Astrocyte (in vitro differentiated cells and primary cell): ENCODE results near the gene IGF2BP2. TPM values are rescaled to one million over a fixed set of nuclear protein-coding genes. Genes with fewer than 3 reads are reported as not detected.

Experiments
- DNase-seq: peaks from one replicate; pipeline ENCODE4 v3.0.0-alpha.2; 2010; ENCODE audit warnings: low read depth
- FAIRE-seq: peaks from 2 replicates; lab custom pipeline; 2011; peaks lifted over from hg19 to GRCh38; lab: Jason Lieb, UNC
- H2AFZ ChIP-seq: 2 replicates; pipeline ENCODE4 v1.6.0; 2012; ENCODE audit warnings: low read depth, low read length, inconsistent platforms
- H3K27ac ChIP-seq: 2 replicates; pipeline ENCODE4 v1.5.1; 2011; ENCODE audit warnings: low read depth, low read length, inconsistent platforms
- H3K27me3 ChIP-seq: 2 replicates; pipeline ENCODE4 v1.6.0; 2011; ENCODE audit warnings: low read length, inconsistent platforms; ENCODE audit not compliant: insufficient read depth
- H3K36me3 ChIP-seq: 2 replicates; pipeline ENCODE4 v1.5.1; 2011; ENCODE audit warnings: low read length, inconsistent platforms; ENCODE audit not compliant: insufficient read depth
- H3K4me1 ChIP-seq: 2 replicates; pipeline ENCODE4 v1.5.1; 2011; ENCODE audit warnings: low read length, inconsistent platforms; ENCODE audit not compliant: insufficient read depth
- H3K4me2 ChIP-seq: 2 replicates; pipeline ENCODE4 v1.6.0; 2012; ENCODE audit warnings: low read length, inconsistent platforms
- H3K4me3 ChIP-seq: 2 replicates; pipeline ENCODE4 v1.5.1; 2011; ENCODE audit warnings: low read depth, mild to moderate bottlenecking, low read length, inconsistent platforms; ENCODE audit not compliant: insufficient read depth
- H3K79me2 ChIP-seq: 2 replicates; pipeline ENCODE4 v1.6.0; 2012; ENCODE audit warnings: mild to moderate bottlenecking, low read length, inconsistent platforms; ENCODE audit not compliant: insufficient read depth
- H3K9ac ChIP-seq: 2 replicates; pipeline ENCODE4 v1.6.0; 2012; ENCODE audit warnings: mild to moderate bottlenecking, low read length, inconsistent platforms
- H3K9me3 ChIP-seq: 2 replicates; pipeline ENCODE4 v1.5.1; 2012; ENCODE audit warnings: low read depth, mild to moderate bottlenecking, low read length, inconsistent platforms; ENCODE audit not compliant: insufficient read depth
- H4K20me1 ChIP-seq: 2 replicates; pipeline ENCODE4 v1.6.0; 2012; ENCODE audit warnings: low read length, inconsistent platforms; ENCODE audit not compliant: insufficient read depth
- H3K27ac Mint-ChIP-seq: one replicate; pipeline ENCODE4 v1.8.0; 2021; ENCODE audit warnings: mild to moderate bottlenecking, mixed read lengths; ENCODE audit not compliant: unreplicated experiment
- H3K27me3 Mint-ChIP-seq: one replicate; pipeline ENCODE4 v1.8.0; 2021; ENCODE audit warnings: low read depth, mixed read lengths; ENCODE audit not compliant: unreplicated experiment
- H3K36me3 Mint-ChIP-seq: one replicate; pipeline ENCODE4 v1.8.0; 2021; ENCODE audit warnings: low read depth, mixed read lengths; ENCODE audit not compliant: unreplicated experiment
- H3K4me1 Mint-ChIP-seq: one replicate; pipeline ENCODE4 v1.8.0; 2021; ENCODE audit warnings: low read depth, mixed read lengths; ENCODE audit not compliant: unreplicated experiment
- H3K4me3 Mint-ChIP-seq: one replicate; pipeline ENCODE4 v1.8.0; 2021; ENCODE audit warnings: mild to moderate bottlenecking, moderate library complexity, mixed read lengths; ENCODE audit not compliant: unreplicated experiment
- H3K9me3 Mint-ChIP-seq: one replicate; pipeline ENCODE4 v1.8.0; 2021; ENCODE audit warnings: mild to moderate bottlenecking, mixed read lengths; ENCODE audit not compliant: unreplicated experiment
- CTCF ChIP-seq: IDR thresholded peaks from 2 replicates; pipeline ENCODE4 v1.5.1; 2011; ENCODE audit warnings: low read depth, mild to moderate bottlenecking, inconsistent platforms, low read length, moderate library complexity; ENCODE audit not compliant: insufficient read depth
- EZH2 ChIP-seq: IDR thresholded peaks from 2 replicates; pipeline ENCODE4 v1.6.1; 2012; ENCODE audit warnings: mild to moderate bottlenecking, low read length, inconsistent platforms; ENCODE audit not compliant: insufficient read depth
- total RNA-seq: library from RNA; stranded (reverse); gene quantifications from 2 replicates; pipeline ENCODE4 v1.2.1, GENCODE V29; 2021

Gene IGF2BP2
- total RNA-seq, 1 donor from 2014 or later: 162 TPM

- no peak overlapping the region for H3K27ac Mint-ChIP-seq
- no peak for FAIRE-seq
- H4K20me1 ChIP-seq: peaks cover 12% of the 10 kb centered on the region
Observed at GRCh38 chr3:185696039-185696438, 128.8 kb downstream of the IGF2BP2 start.

GRCh38 chr3:185693985-185694653 lies 130.7 kb downstream of the IGF2BP2 start:
- Histone ChIP-seq H3K9me3 (no peaks in the 10 kb centered on the region), H3K4me3 (no peak overlapping the region), H4K20me1 (peaks cover 4% of the 10 kb centered on the region), H3K4me2 (peak overlapping the region; percentile 52), H3K27me3 (no peaks in the 10 kb centered on the region), H3K79me2 (peaks cover 41% of the 10 kb centered on the region), H3K27ac (peak overlapping the region; percentile 54), H3K4me1 (peaks cover 13% of the 10 kb centered on the region), H3K36me3 (peaks cover 10% of the 10 kb centered on the region), H2AFZ (no peak overlapping the region), H3K9ac (peak overlapping the region; percentile 42)
- DNase-seq: peak; percentile 40
- H3K4me1 Mint-ChIP-seq: peaks cover 24% of the 10 kb centered on the region
- peak; percentile 55 for FAIRE-seq
- H3K4me3 Mint-ChIP-seq: no peak overlapping the region
- TF ChIP-seq CTCF: no peak
- H3K27me3 Mint-ChIP-seq: no peaks in the 10 kb centered on the region
- no peaks in the 10 kb centered on the region for H3K9me3 Mint-ChIP-seq
- peaks cover 14% of the 10 kb centered on the region for H3K36me3 Mint-ChIP-seq
- peak overlapping the region; percentile 58 for H3K27ac Mint-ChIP-seq

More at GRCh38 chr3:185696039-185696438, 128.8 kb downstream of the IGF2BP2 start:
- Histone ChIP-seq H3K4me3 (no peak overlapping the region), H3K4me2 (no peak overlapping the region), H3K27ac (no peak overlapping the region), H3K27me3 (no peaks in the 10 kb centered on the region), H3K9me3 (no peaks in the 10 kb centered on the region), H2AFZ (no peak overlapping the region), H3K9ac (no peak overlapping the region), H3K79me2 (peaks cover 53% of the 10 kb centered on the region), H3K4me1 (peaks cover 9% of the 10 kb centered on the region), H3K36me3 (peaks cover 10% of the 10 kb centered on the region)
- TF ChIP-seq CTCF (no peak), EZH2 (no peak)
- Mint-ChIP-seq H3K36me3 (peaks cover 12% of the 10 kb centered on the region), H3K9me3 (no peaks in the 10 kb centered on the region), H3K4me1 (peaks cover 22% of the 10 kb centered on the region), H3K27me3 (no peaks in the 10 kb centered on the region), H3K4me3 (no peak overlapping the region)
- no peak for DNase-seq

- TF ChIP-seq EZH2: no peak
- TF ChIP-seq CTCF: no peak
- Histone ChIP-seq H4K20me1 (no peaks in the 10 kb centered on the region), H3K9me3 (no peaks in the 10 kb centered on the region), H3K27ac (no peak overlapping the region), H3K79me2 (peaks cover 23% of the 10 kb centered on the region), H3K9ac (no peak overlapping the region), H3K27me3 (no peaks in the 10 kb centered on the region), H3K4me1 (peaks cover 27% of the 10 kb centered on the region), H3K4me2 (no peak overlapping the region), H3K36me3 (peaks cover 16% of the 10 kb centered on the region), H2AFZ (no peak overlapping the region), H3K4me3 (no peak overlapping the region)
- DNase-seq (no peak), FAIRE-seq (no peak)
- H3K9me3 Mint-ChIP-seq: no peaks in the 10 kb centered on the region
- no peaks in the 10 kb centered on the region for H3K27me3 Mint-ChIP-seq
- peaks cover 14% of the 10 kb centered on the region for H3K36me3 Mint-ChIP-seq
- no peak overlapping the region for H3K27ac Mint-ChIP-seq
- H3K4me3 Mint-ChIP-seq: no peak overlapping the region
- peaks cover 41% of the 10 kb centered on the region for H3K4me1 Mint-ChIP-seq
Observed at GRCh38 chr3:185691622-185692021, 133.2 kb downstream of the IGF2BP2 start.
